ENCODE data around the gene KCNMA1. TPM values are rescaled to one million over a fixed set of nuclear protein-coding genes. Genes with fewer than 3 reads are reported as not detected.

KCNMA1 gene
- total and polyA plus RNA-seq, 10 of the 15 experiments (the other 5 are each of a cell fraction or from before 2014, with no cell fraction given), result 8.5 to 77.0 (median 21.3) TPM

GRCh38 chr10:77164616-77165311, 472.8 kb downstream of the KCNMA1 start:
- Histone ChIP-seq H3K4me2 (ENCODE audit: control insufficient read depth, insufficient read depth) (no peak overlapping the region), H3K36me3 (ENCODE audit: control insufficient read depth in 2 of 2, insufficient read depth in 2 of 2, low read length in 1 of 2) (no peaks in the 10 kb centered on the region), H3K9me3 (replicated peaks; ENCODE audit: control insufficient read depth, insufficient read depth, low read length) (no peaks in the 10 kb centered on the region), H3K4me1 (ENCODE audit: control insufficient read depth, insufficient read depth, low read length) (no peaks in the 10 kb centered on the region), H3K9ac (ENCODE audit: control insufficient read depth, insufficient read depth, low read length) (no peak overlapping the region), H4K20me1 (ENCODE audit: control insufficient read depth, insufficient read depth) (no peaks in the 10 kb centered on the region), H3K27me3 (replicated peaks in 1 of 2; ENCODE audit: control insufficient read depth in 2 of 2, insufficient read depth in 2 of 2, low read length in 1 of 2) (no peaks in the 10 kb centered on the region), H3K79me2 (ENCODE audit: control insufficient read depth, insufficient read depth, low read length) (no peaks in the 10 kb centered on the region), H2AFZ (ENCODE audit: control insufficient read depth, low read depth, low read length) (no peak overlapping the region), H3K4me3 (no peak overlapping the region), H3K27ac (ENCODE audit: control insufficient read depth, insufficient read depth) (no peak overlapping the region)
- DNase-seq (ENCODE audit: low read depth, low spot score) (no peak), ATAC-seq (no peak), FAIRE-seq (no peak)
- intact Hi-C loops (cut with micrococcal nuclease; ENCODE audit: unreplicated experiment), result loop anchor here (2.0 to 5.0 kb wide), 2 partner anchors 592 to 673 kb away; no protein-coding TSS in a partner anchor
- BruUV-seq (replicated peaks), result no TSS peak
- ChIA-PET CTCF (interaction anchor here (0.6 to 23.3 kb wide), 41 partner anchors 11 to 682 kb away, joined by 3 to 532 read pairs (median 4); partner anchors contain the start of gene KCNMA1), POLR2A (interaction anchor here (1.2 kb wide), 1 partner anchor 78 kb away, joined by 4 read pairs; no protein-coding TSS in a partner anchor), SMC1A (ENCODE audit: uncharacterized antibody, unreplicated experiment) (interaction anchor here (0.7 to 9.6 kb wide), 17 partner anchors 10 to 673 kb away, joined by 3 to 113 read pairs (median 5); no protein-coding TSS in a partner anchor), RAD21 (ENCODE audit: unreplicated experiment) (interaction anchor here (1.2 to 4.8 kb wide), 14 partner anchors 10 to 552 kb away, joined by 3 to 52 read pairs (median 4); no protein-coding TSS in a partner anchor)
- no peak for TF ChIP-seq POU2F2 (IDR thresholded peaks at IDR 0.05; ENCODE audit: borderline replicate concordance, low read depth, low read length)
- no peak for TF ChIP-seq CEBPB (IDR thresholded peaks at IDR 0.05; ENCODE audit: borderline replicate concordance in 1 of 2, low read depth in 2 of 2, low read length in 2 of 2)
- no peak for TF ChIP-seq RBBP5 (conservative IDR thresholded peaks at IDR 0.05)
- 41% methylated on average over 5 of the region's 5 CpGs for WGBS (ENCODE audit: insufficient coverage, insufficient replicate concordance, low lambda C conversion rate, missing lambda C conversion rate)
- in situ Hi-C loops (cut with MboI), result loop anchor here (5.0 kb wide), 2 partner anchors 478 to 553 kb away; no protein-coding TSS in a partner anchor

- H3K27me3 ChIP-seq (replicated peaks in 1 of 2; ENCODE audit: control insufficient read depth in 2 of 2, insufficient read depth in 2 of 2, low read length in 1 of 2), result no peaks in the 10 kb centered on the region
- no peak overlapping the region for H2AFZ ChIP-seq (ENCODE audit: control insufficient read depth, low read depth, low read length)
- intact Hi-C loops (cut with micrococcal nuclease; ENCODE audit: unreplicated experiment), result loop anchor here (2.0 kb wide), 1 partner anchor 593 kb away; no protein-coding TSS in a partner anchor
- DNase-seq (ENCODE audit: low read depth, low spot score) (no peak), FAIRE-seq (no peak), ATAC-seq (peak; percentile 46; the same call in 2 of the 3 replicates)
- no peaks in the 10 kb centered on the region for H3K79me2 ChIP-seq (ENCODE audit: control insufficient read depth, insufficient read depth, low read length)
- SMC1A ChIA-PET (ENCODE audit: uncharacterized antibody, unreplicated experiment), result interaction anchor here (0.7 to 9.6 kb wide), 9 partner anchors 11 to 674 kb away, joined by 3 to 113 read pairs (median 4); no protein-coding TSS in a partner anchor
- no peak overlapping the region for H3K27ac ChIP-seq (ENCODE audit: control insufficient read depth, insufficient read depth)
- no peak overlapping the region for H3K4me2 ChIP-seq (ENCODE audit: control insufficient read depth, insufficient read depth)
- BruUV-seq (replicated peaks), result no TSS peak
- no peak overlapping the region for H3K9ac ChIP-seq (ENCODE audit: control insufficient read depth, insufficient read depth, low read length)
- no peaks in the 10 kb centered on the region for H4K20me1 ChIP-seq (ENCODE audit: control insufficient read depth, insufficient read depth)
- CTCF ChIA-PET, result interaction anchor here (0.9 to 23.3 kb wide), 14 partner anchors 11 to 674 kb away, joined by 3 to 532 read pairs (median 6); partner anchors contain the start of gene KCNMA1
- POLR2A ChIA-PET, result no interaction called here
- RAD21 ChIA-PET (ENCODE audit: unreplicated experiment), result interaction anchor here (1.3 to 4.8 kb wide), 4 partner anchors 10 to 548 kb away, joined by 3 to 52 read pairs (median 30); no protein-coding TSS in a partner anchor
- H3K36me3 ChIP-seq (ENCODE audit: control insufficient read depth in 2 of 2, insufficient read depth in 2 of 2, low read length in 1 of 2), result no peaks in the 10 kb centered on the region
- in situ Hi-C loops (cut with MboI), result no loop called here
- 32% methylated on average over 4 of the region's 4 CpGs for WGBS (ENCODE audit: insufficient coverage, insufficient replicate concordance, low lambda C conversion rate, missing lambda C conversion rate)
- no peaks in the 10 kb centered on the region for H3K9me3 ChIP-seq (replicated peaks; ENCODE audit: control insufficient read depth, insufficient read depth, low read length)
- no peak overlapping the region for H3K4me3 ChIP-seq
- no peaks in the 10 kb centered on the region for H3K4me1 ChIP-seq (ENCODE audit: control insufficient read depth, insufficient read depth, low read length)
- TF ChIP-seq RB1 (IDR thresholded peaks at IDR 0.05; ENCODE audit: borderline replicate concordance) (no peak), MTA3 (IDR thresholded peaks at IDR 0.05; ENCODE audit: borderline replicate concordance, low read length) (no peak), DPF2 (IDR thresholded peaks at IDR 0.05) (no peak), ZNF687 (IDR thresholded peaks at IDR 0.05) (no peak)
Measured at GRCh38 chr10:77163670-77164348, 473.8 kb downstream of the KCNMA1 start.
